Smooth muscle cell (in vitro differentiated cells): ENCODE data around the gene DHX35. TPM values are rescaled to one million over a fixed set of nuclear protein-coding genes. Genes with fewer than 3 reads are reported as not detected.

Experiments
- DNase-seq: peaks from one replicate; lab custom pipeline; 2025; ENCODE audit not compliant: unreplicated experiment; lab: John Stamatoyannopoulos, UW
- H2AFZ ChIP-seq: fragments of 200-600 bp; sonication (generic); 2 replicates; pipeline ENCODE4 v1.6.0; 2016; ENCODE audit warnings: antibody characterized with exemption, low read depth, mild to moderate bottlenecking
- H3F3A ChIP-seq: fragments of 200-600 bp; sonication (generic); 2 replicates; pipeline ENCODE4 v1.6.0; 2017; ENCODE audit warnings: antibody characterized with exemption, low read depth
- H3K27ac ChIP-seq: fragments of 200-600 bp; sonication (generic); 2 replicates; pipeline ENCODE4 v1.5.1; 2016; ENCODE audit warnings: low read depth, mild to moderate bottlenecking
- H3K27me3 ChIP-seq: fragments of 200-600 bp; sonication (generic); 2 replicates; pipeline ENCODE4 v1.6.1; 2016; ENCODE audit warnings: low read depth, mild to moderate bottlenecking
- H3K36me3 ChIP-seq: fragments of 200-600 bp; sonication (generic); 2 replicates; pipeline ENCODE4 v1.5.1; 2016; ENCODE audit warnings: low read depth
- H3K4me1 ChIP-seq: fragments of 200-600 bp; sonication (generic); 2 replicates; pipeline ENCODE4 v1.5.1; 2016; ENCODE audit warnings: low read depth
- H3K4me2 ChIP-seq: fragments of 200-600 bp; sonication (generic); 2 replicates; pipeline ENCODE4 v1.6.0; 2016; ENCODE audit warnings: mild to moderate bottlenecking
- H3K4me3 ChIP-seq: fragments of 200-600 bp; sonication (generic); 2 replicates; pipeline ENCODE4 v1.5.1; 2016; ENCODE audit warnings: mild to moderate bottlenecking
- H3K79me2 ChIP-seq: fragments of 200-600 bp; sonication (generic); 2 replicates; pipeline ENCODE4 v1.6.0; 2016; ENCODE audit warnings: low read depth, mild to moderate bottlenecking
- H3K9ac ChIP-seq: fragments of 200-600 bp; sonication (generic); 2 replicates; pipeline ENCODE4 v1.6.0; 2016; ENCODE audit warnings: low read depth
- H3K9me3 ChIP-seq: fragments of 200-600 bp; sonication (generic); replicated peaks from 2 replicates; pipeline ENCODE4 v1.5.1; 2016; ENCODE audit warnings: low read depth
- H4K20me1 ChIP-seq: fragments of 200-600 bp; sonication (generic); 2 replicates; pipeline ENCODE4 v1.6.0; 2016; ENCODE audit warnings: low read depth
- WGBS: methylation state at CpG from one replicate; pipeline ENCODE4 v1.1.7; 2016; ENCODE audit warnings: low lambda C conversion rate; 5-methylcytosine and 5-hydroxymethylcytosine counted together
- polyA plus RNA-seq: library from polyadenylated mRNA; unstranded; fragments of >200 nt; fragmentation: Nextera tagmentation; extraction: Ambion mirVana; gene quantifications from 2 replicates; pipeline ENCODE4 v1.2.1, GENCODE V29; 2016
- total RNA-seq: library from RNA; depleted of rRNA; stranded (reverse); fragments of >200 nt; gene quantifications from 2 replicates; pipeline ENCODE4 v1.2.3, GENCODE V29; 2014
- TF ChIP-seq, protein P1 (sequence below): fragments of 200-600 bp; sonication (generic); IDR thresholded peaks from 2 replicates; pipeline ENCODE4 v1.5.1; 2017; ENCODE audit warnings: borderline replicate concordance, mild to moderate bottlenecking, antibody characterized with exemption; ENCODE audit not compliant: insufficient read depth, poor library complexity, severe bottlenecking

The DHX35 gene
- total and polyA plus RNA-seq, 2 experiments from 2014 or later: 4.5 to 9.5 TPM

GRCh38 chr20:38935285-38935684, 26.9 kb upstream of the DHX35 start:
- Histone ChIP-seq H3K9ac (no peak overlapping the region), H3K4me2 (no peak overlapping the region), H3K4me1 (peaks cover 5% of the 10 kb centered on the region), H3K9me3 (no peaks in the 10 kb centered on the region), H3K27me3 (no peaks in the 10 kb centered on the region), H2AFZ (no peak overlapping the region), H3K79me2 (peaks cover 36% of the 10 kb centered on the region), H3K4me3 (no peak overlapping the region), H4K20me1 (no peaks in the 10 kb centered on the region), H3F3A (no peaks in the 10 kb centered on the region), H3K36me3 (no peaks in the 10 kb centered on the region), H3K27ac (no peak overlapping the region)
- DNase-seq: no peak
- WGBS: 40% methylated on average over 3 of the region's 3 CpGs
- TF ChIP-seq, protein P1, sequence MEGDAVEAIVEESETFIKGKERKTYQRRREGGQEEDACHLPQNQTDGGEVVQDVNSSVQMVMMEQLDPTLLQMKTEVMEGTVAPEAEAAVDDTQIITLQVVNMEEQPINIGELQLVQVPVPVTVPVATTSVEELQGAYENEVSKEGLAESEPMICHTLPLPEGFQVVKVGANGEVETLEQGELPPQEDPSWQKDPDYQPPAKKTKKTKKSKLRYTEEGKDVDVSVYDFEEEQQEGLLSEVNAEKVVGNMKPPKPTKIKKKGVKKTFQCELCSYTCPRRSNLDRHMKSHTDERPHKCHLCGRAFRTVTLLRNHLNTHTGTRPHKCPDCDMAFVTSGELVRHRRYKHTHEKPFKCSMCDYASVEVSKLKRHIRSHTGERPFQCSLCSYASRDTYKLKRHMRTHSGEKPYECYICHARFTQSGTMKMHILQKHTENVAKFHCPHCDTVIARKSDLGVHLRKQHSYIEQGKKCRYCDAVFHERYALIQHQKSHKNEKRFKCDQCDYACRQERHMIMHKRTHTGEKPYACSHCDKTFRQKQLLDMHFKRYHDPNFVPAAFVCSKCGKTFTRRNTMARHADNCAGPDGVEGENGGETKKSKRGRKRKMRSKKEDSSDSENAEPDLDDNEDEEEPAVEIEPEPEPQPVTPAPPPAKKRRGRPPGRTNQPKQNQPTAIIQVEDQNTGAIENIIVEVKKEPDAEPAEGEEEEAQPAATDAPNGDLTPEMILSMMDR: no peak

DNA sequence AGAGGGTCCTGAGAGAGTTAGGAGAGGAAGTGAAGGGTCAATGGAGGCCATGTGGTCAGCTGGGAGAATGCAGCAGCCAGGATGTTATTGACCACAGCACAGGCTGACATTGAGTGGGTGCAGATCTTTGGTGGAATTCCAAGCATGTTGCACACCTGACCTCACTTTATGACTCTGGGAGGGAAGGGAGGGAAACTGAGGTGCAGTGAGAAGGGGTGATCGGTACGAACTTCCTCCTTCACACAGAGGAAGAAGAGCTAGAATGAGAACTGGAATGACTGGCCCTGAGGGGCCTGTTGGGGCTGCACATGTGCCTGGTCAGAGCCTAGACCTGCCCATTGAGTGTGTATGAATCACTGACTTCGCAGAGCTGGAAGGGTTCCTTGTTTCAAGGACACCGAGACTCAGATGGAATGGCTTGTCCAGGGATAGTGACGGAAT, 26.2 kb upstream of the DHX35 start:
- Histone ChIP-seq H2AFZ (no peak overlapping the region), H3K36me3 (no peaks in the 10 kb centered on the region), H3K4me3 (no peak overlapping the region), H3F3A (no peaks in the 10 kb centered on the region), H3K9ac (no peak overlapping the region), H3K4me2 (no peak overlapping the region), H3K27ac (no peak overlapping the region), H3K27me3 (no peaks in the 10 kb centered on the region), H3K9me3 (no peaks in the 10 kb centered on the region), H4K20me1 (no peaks in the 10 kb centered on the region), H3K4me1 (peaks cover 5% of the 10 kb centered on the region), H3K79me2 (peaks cover 29% of the 10 kb centered on the region)
- 76% methylated on average over 5 of the region's 5 CpGs for WGBS
- TF ChIP-seq, protein P1: no peak
- DNase-seq: no peak

GRCh38 chr20:38937000-38937399, 25.1 kb upstream of the DHX35 start:
- H3K27me3 ChIP-seq: no peaks in the 10 kb centered on the region
- no peak overlapping the region for H2AFZ ChIP-seq
- no peaks in the 10 kb centered on the region for H3K9me3 ChIP-seq
- no peak overlapping the region for H3K4me2 ChIP-seq
- no peak for DNase-seq
- TF ChIP-seq, protein P1: no peak
- no peak overlapping the region for H3K4me3 ChIP-seq
- H3K36me3 ChIP-seq: no peaks in the 10 kb centered on the region
- 98% methylated on average over 5 of the region's 5 CpGs for WGBS
- H3K4me1 ChIP-seq: peaks cover 5% of the 10 kb centered on the region
- peaks cover 25% of the 10 kb centered on the region for H3K79me2 ChIP-seq
- H3K9ac ChIP-seq: no peak overlapping the region
- no peaks in the 10 kb centered on the region for H3F3A ChIP-seq
- no peak overlapping the region for H3K27ac ChIP-seq
- no peaks in the 10 kb centered on the region for H4K20me1 ChIP-seq

DNA sequence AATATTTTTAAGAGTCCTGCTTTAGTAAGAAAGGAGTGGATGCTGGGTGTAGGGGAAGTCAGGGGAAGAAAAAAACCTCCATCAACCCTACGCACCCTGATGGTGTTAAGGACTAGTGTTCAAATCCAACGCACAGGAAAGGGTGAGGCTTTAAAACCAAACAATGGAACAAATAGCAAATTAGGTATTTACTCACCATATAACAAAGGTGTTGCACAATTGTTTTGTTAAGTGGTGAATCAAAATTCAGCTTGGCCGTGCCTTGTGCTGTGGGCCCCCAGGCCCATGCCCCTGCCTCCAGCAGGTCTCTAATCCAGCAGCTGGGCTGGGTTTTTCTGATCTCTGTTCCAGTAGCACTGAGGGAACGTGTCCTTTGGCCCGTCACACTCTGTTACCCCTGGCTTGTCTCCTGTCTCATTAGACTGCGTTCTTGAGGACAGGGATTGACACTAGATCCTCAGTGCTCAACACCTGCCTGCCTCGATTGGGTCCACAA, 24.1 kb upstream of the DHX35 start:
- WGBS: 97% methylated on average over 7 of the region's 7 CpGs

More for the DNA sequence above, 24.1 kb upstream of the DHX35 start:
- H3K36me3 ChIP-seq: no peaks in the 10 kb centered on the region
- no peak overlapping the region for H3K4me2 ChIP-seq
- no peak overlapping the region for H3K4me3 ChIP-seq
- no peak for DNase-seq
- no peaks in the 10 kb centered on the region for H3K27me3 ChIP-seq
- H3K27ac ChIP-seq: no peak overlapping the region
- no peaks in the 10 kb centered on the region for H4K20me1 ChIP-seq
- TF ChIP-seq, protein P1: no peak
- no peaks in the 10 kb centered on the region for H3F3A ChIP-seq
- no peaks in the 10 kb centered on the region for H3K9me3 ChIP-seq
- H3K4me1 ChIP-seq: no peaks in the 10 kb centered on the region
- H3K79me2 ChIP-seq: peaks cover 25% of the 10 kb centered on the region
- no peak overlapping the region for H3K9ac ChIP-seq
- H2AFZ ChIP-seq: no peak overlapping the region
